ENCODE results near the gene CUBN. TPM values are rescaled to one million over a fixed set of nuclear protein-coding genes. Genes with fewer than 3 reads are reported as not detected.

The CUBN gene
- total RNA-seq, 2 experiments from 2014 or later = 0.30 to 0.76 TPM

GRCh38 chr10:16929069-16929468 lies 200.5 kb downstream of the CUBN start:
- H3K4me3 Mint-ChIP-seq = no peak overlapping the region
- peaks cover 2% of the 10 kb centered on the region for H3K4me1 Mint-ChIP-seq
- H3K27ac Mint-ChIP-seq = no peak overlapping the region
- no peak for DNase-seq
- H3K36me3 Mint-ChIP-seq = peaks cover 13% of the 10 kb centered on the region
- H3K27me3 Mint-ChIP-seq = no peaks in the 10 kb centered on the region
- H3K9me3 Mint-ChIP-seq = no peaks in the 10 kb centered on the region

DNA sequence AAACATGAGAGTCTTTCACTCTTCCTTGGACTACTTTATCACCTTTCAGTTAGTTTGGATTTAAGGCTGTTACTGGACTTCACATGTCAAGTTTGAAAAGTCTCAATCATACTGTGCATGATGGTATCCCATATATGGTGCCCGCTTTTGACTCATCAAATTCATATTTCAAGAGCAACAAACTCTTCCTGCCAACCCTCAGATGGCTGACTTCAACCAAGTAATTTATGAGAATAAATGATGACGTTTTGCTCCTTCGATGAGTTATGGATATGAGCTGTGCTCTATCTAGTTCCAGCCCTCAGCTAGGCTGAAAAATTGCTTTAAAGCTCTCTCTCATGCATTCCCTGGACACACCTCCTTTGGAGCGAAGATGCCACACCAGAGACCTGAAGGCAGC lies 202.1 kb downstream of the CUBN start:
- Mint-ChIP-seq H3K4me1 (peaks cover 2% of the 10 kb centered on the region), H3K27me3 (no peaks in the 10 kb centered on the region), H3K4me3 (no peak overlapping the region), H3K27ac (no peak overlapping the region), H3K9me3 (no peaks in the 10 kb centered on the region), H3K36me3 (peaks cover 13% of the 10 kb centered on the region)
- DNase-seq = no peak

DNA sequence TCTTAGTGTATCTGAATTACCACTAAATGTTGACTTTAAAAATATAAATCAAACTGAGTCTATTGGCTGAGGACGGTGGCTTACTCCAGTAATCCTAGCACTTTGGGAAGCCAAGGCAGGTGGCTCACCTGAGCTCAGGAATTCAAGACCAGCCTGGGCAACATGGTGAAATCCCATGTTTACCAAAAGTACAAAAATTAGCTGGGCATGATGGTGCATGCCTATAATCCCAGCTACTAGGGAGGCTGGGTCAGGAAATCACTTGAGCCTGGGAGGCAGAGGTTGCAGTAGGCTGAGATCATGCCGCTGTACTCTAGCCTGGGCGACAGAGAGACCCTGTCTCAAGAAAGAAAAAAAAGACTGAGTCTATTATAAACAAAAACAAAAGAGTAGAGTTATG lies 205.9 kb downstream of the CUBN start:
- H3K9me3 Mint-ChIP-seq = no peaks in the 10 kb centered on the region
- no peak overlapping the region for H3K27ac Mint-ChIP-seq
- no peaks in the 10 kb centered on the region for H3K4me1 Mint-ChIP-seq
- peaks cover 10% of the 10 kb centered on the region for H3K36me3 Mint-ChIP-seq
- H3K4me3 Mint-ChIP-seq = no peak overlapping the region
- no peak for DNase-seq
- no peaks in the 10 kb centered on the region for H3K27me3 Mint-ChIP-seq

DNA sequence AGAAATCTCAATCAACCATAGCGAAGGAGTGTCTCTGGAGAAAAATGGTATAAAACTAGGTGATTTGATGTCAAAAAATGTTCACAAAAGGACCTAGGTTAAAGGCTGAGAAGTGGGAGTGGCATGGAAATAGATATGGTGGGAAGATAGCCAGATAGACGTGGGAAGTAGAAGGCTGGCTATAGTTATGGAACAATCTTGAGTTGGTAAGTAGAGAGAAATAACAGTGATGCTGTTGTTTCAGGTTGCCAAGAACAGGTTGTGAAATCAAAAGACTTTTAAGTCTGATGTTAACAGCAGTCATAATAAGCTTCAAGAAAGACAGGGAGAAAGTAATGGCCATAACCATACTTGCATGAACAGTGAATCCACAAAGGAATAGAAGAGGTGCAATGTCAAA lies 206.3 kb downstream of the CUBN start:
- peaks cover 10% of the 10 kb centered on the region for H3K36me3 Mint-ChIP-seq
- H3K4me3 Mint-ChIP-seq = no peak overlapping the region

GRCh38 chr10:16919121-16919982 lies 210.3 kb downstream of the CUBN start:
- Mint-ChIP-seq H3K27ac (no peak overlapping the region), H3K9me3 (no peaks in the 10 kb centered on the region), H3K36me3 (peaks cover 5% of the 10 kb centered on the region), H3K4me1 (no peaks in the 10 kb centered on the region), H3K4me3 (no peak overlapping the region), H3K27me3 (no peaks in the 10 kb centered on the region)
- DNase-seq = no peak

More for the DNA sequence above, 206.3 kb downstream of the CUBN start:
- no peak overlapping the region for H3K27ac Mint-ChIP-seq
- no peaks in the 10 kb centered on the region for H3K4me1 Mint-ChIP-seq
- no peaks in the 10 kb centered on the region for H3K27me3 Mint-ChIP-seq
- no peaks in the 10 kb centered on the region for H3K9me3 Mint-ChIP-seq
- no peak for DNase-seq

GRCh38 chr10:16916496-16916895 lies 213.1 kb downstream of the CUBN start:
- Mint-ChIP-seq H3K27me3 (no peaks in the 10 kb centered on the region), H3K9me3 (no peaks in the 10 kb centered on the region), H3K36me3 (peaks cover 10% of the 10 kb centered on the region), H3K27ac (no peak overlapping the region), H3K4me1 (no peaks in the 10 kb centered on the region), H3K4me3 (no peak overlapping the region)
- no peak for DNase-seq

DNA sequence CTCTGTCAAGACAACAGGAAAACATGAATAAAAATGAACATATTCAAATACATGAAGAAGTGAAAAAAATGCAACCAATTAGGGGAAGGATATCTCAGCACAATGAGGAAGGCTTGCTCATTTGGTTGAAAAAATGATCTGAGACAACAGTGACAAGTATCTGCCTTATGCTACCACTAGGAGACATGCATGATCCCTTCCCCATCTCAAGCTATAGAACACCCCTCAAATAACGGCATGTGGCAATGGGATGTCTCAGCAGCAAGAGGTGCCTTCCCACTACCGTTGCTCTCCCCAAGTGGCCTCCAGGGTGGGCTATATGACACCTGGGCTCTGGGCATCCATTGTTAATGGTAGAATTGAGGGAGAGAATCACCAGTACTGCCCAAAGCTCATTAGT lies 214.3 kb downstream of the CUBN start:
- no peak for DNase-seq
- no peaks in the 10 kb centered on the region for H3K9me3 Mint-ChIP-seq
- no peak overlapping the region for H3K4me3 Mint-ChIP-seq
- H3K27ac Mint-ChIP-seq = no peak overlapping the region
- peaks cover 2% of the 10 kb centered on the region for H3K4me1 Mint-ChIP-seq
- H3K36me3 Mint-ChIP-seq = peaks cover 10% of the 10 kb centered on the region
- no peaks in the 10 kb centered on the region for H3K27me3 Mint-ChIP-seq

DNA sequence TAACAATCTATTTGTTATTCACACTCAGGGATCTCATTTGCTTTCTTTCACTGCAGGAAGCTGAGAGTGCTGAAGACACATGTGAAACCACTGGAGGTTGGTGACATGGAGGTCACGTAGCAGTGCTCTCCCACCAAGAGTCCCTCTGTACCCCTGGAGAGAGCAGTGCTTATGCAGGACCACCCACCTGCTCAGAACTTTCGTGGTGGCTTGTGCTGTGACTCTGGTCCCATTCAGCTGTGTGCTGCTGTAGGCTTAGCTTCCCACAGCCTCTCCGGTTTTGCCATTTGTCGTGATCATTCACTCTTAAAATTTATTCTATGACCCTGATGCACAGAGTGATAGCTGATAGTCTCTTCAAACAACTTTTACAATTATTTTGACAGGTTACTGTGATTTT lies 216.3 kb downstream of the CUBN start:
- peaks cover 10% of the 10 kb centered on the region for H3K36me3 Mint-ChIP-seq
- peaks cover 2% of the 10 kb centered on the region for H3K4me1 Mint-ChIP-seq

DNA sequence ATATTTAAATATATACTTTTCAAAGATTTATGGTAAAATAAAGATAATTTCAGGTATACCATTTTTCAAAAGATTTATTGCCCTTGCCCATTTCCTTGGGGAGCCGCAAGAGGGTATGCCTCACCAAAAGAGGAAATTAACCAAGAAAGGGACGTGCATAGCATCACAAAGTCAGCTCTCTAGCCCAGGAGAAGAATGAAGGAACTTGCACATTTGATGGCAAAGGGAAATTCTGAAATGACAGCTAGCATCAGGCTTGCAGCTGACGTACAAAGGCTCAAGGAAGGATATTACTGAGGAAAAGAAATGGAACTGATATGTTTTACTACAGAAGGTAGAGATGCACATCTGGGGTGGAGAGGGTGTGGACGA lies 218.8 kb downstream of the CUBN start:
- H3K9me3 Mint-ChIP-seq = no peaks in the 10 kb centered on the region
- peaks cover 8% of the 10 kb centered on the region for H3K4me1 Mint-ChIP-seq
- no peak overlapping the region for H3K4me3 Mint-ChIP-seq
- peaks cover 10% of the 10 kb centered on the region for H3K36me3 Mint-ChIP-seq
- H3K27me3 Mint-ChIP-seq = no peaks in the 10 kb centered on the region
- H3K27ac Mint-ChIP-seq = no peak overlapping the region
- DNase-seq = no peak

More for the DNA sequence above, 216.3 kb downstream of the CUBN start:
- Mint-ChIP-seq H3K27ac (no peak overlapping the region), H3K4me3 (no peak overlapping the region), H3K27me3 (no peaks in the 10 kb centered on the region), H3K9me3 (no peaks in the 10 kb centered on the region)
- no peak for DNase-seq

GRCh38 chr10:16909961-16910792 lies 219.4 kb downstream of the CUBN start:
- no peak for DNase-seq
- H3K4me3 Mint-ChIP-seq = no peak overlapping the region
- no peaks in the 10 kb centered on the region for H3K9me3 Mint-ChIP-seq
- no peaks in the 10 kb centered on the region for H3K27me3 Mint-ChIP-seq
- no peak overlapping the region for H3K27ac Mint-ChIP-seq
- H3K36me3 Mint-ChIP-seq = peaks cover 7% of the 10 kb centered on the region
- peaks cover 8% of the 10 kb centered on the region for H3K4me1 Mint-ChIP-seq

- no peaks in the 10 kb centered on the region for H3K9me3 Mint-ChIP-seq
- no peak for DNase-seq
- no peak overlapping the region for H3K27ac Mint-ChIP-seq
- H3K27me3 Mint-ChIP-seq = no peaks in the 10 kb centered on the region
- peaks cover 5% of the 10 kb centered on the region for H3K36me3 Mint-ChIP-seq
- H3K4me3 Mint-ChIP-seq = no peak overlapping the region
- peaks cover 8% of the 10 kb centered on the region for H3K4me1 Mint-ChIP-seq
These were observed 220.3 kb downstream of the CUBN start for GRCh38 chr10:16909271-16909767.

DNA sequence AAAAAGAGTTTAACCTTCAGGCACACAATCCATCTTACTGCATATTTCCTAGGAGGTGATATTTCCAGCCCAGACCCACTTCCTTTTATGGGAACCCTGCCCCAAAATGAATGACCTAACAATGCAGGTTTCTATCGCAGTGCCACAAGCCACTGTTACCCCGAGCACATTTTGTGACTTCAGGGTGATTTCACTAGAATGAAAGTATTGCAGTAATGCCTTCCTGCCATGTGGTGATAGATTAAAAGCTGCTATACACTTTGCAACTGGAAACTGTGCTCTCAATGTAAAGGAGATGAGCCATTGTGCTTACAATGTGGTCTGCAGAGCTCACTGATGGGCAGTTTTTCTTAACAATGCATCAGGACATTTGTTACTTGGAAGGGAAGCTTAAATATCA lies 221.9 kb downstream of the CUBN start:
- H3K9me3 Mint-ChIP-seq = peaks cover 2% of the 10 kb centered on the region
- H3K36me3 Mint-ChIP-seq = peaks cover 5% of the 10 kb centered on the region

GRCh38 chr10:16905320-16905719 lies 224.3 kb downstream of the CUBN start:
- Mint-ChIP-seq H3K36me3 (peaks cover 5% of the 10 kb centered on the region), H3K27ac (no peak overlapping the region), H3K4me3 (no peak overlapping the region), H3K4me1 (peaks cover 13% of the 10 kb centered on the region), H3K27me3 (no peaks in the 10 kb centered on the region), H3K9me3 (peaks cover 3% of the 10 kb centered on the region)
- no peak for DNase-seq

More for the DNA sequence above, 221.9 kb downstream of the CUBN start:
- no peaks in the 10 kb centered on the region for H3K27me3 Mint-ChIP-seq
- H3K27ac Mint-ChIP-seq = no peak overlapping the region
- no peak for DNase-seq
- H3K4me3 Mint-ChIP-seq = no peak overlapping the region
- peaks cover 12% of the 10 kb centered on the region for H3K4me1 Mint-ChIP-seq

GRCh38 chr10:16904639-16905061 lies 225.0 kb downstream of the CUBN start:
- H3K4me3 Mint-ChIP-seq = no peak overlapping the region
- H3K27ac Mint-ChIP-seq = no peak overlapping the region
- DNase-seq = no peak
- H3K36me3 Mint-ChIP-seq = peaks cover 6% of the 10 kb centered on the region
- peaks cover 3% of the 10 kb centered on the region for H3K9me3 Mint-ChIP-seq
- H3K27me3 Mint-ChIP-seq = no peaks in the 10 kb centered on the region
- peaks cover 13% of the 10 kb centered on the region for H3K4me1 Mint-ChIP-seq

GRCh38 chr10:16904049-16904448 lies 225.6 kb downstream of the CUBN start:
- H3K27ac Mint-ChIP-seq = no peak overlapping the region
- no peak for DNase-seq
- H3K9me3 Mint-ChIP-seq = peaks cover 3% of the 10 kb centered on the region

More at GRCh38 chr10:16904049-16904448, 225.6 kb downstream of the CUBN start:
- peaks cover 13% of the 10 kb centered on the region for H3K4me1 Mint-ChIP-seq
- H3K27me3 Mint-ChIP-seq = no peaks in the 10 kb centered on the region
- H3K4me3 Mint-ChIP-seq = no peak overlapping the region
- peaks cover 6% of the 10 kb centered on the region for H3K36me3 Mint-ChIP-seq

Measured in activated naive CD8-positive, alpha-beta T cell treated with anti-CD3 and anti-CD28 coated beads for 36 hours (primary cell).